Measurements from ENCODE around the gene HELZ. TPM values are rescaled to one million over a fixed set of nuclear protein-coding genes. Genes with fewer than 3 reads are reported as not detected.
A peak's percentile ranks its signal among the peaks of the same experiment; 100 is the strongest.

HELZ gene
- total RNA-seq, 1 experiment from 2014 or later = 40.5 TPM

DNA sequence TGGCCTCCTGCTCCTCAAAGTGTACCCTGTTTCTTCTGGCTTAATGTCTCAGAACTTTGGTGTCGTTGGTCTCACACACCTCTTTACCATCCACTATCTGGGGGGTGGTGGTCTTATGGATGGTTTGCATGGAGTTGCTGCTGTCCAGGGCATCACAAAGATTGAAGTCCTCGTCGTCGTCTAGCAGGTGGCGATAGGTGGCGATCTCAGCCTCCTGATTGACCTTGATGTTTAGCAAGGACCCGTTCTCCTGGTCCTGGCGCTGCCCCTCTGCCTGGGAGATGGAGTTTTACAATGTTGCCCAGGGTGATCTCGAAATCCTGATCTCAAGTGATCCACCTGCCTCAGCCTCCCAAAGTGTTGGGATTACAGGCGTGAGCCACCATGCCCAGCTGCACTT, 31.1 kb upstream of the HELZ start:
- intact Hi-C loops (cut with micrococcal nuclease) = no loop called here
- Histone ChIP-seq H3K27me3 (ENCODE audit: insufficient read depth, low read length) (no peaks in the 10 kb centered on the region), H3K36me3 (ENCODE audit: control insufficient read depth in 1 of 2, insufficient read depth in 2 of 2, low read length in 2 of 2) (no peaks in the 10 kb centered on the region), H3K27ac (ENCODE audit: low read depth, low read length) (no peak overlapping the region), H2AFZ (ENCODE audit: low read depth, low read length, poor library complexity, severe bottlenecking) (no peak overlapping the region), H3K79me2 (ENCODE audit: insufficient read depth, low read length) (no peaks in the 10 kb centered on the region), H3K9me2 (ENCODE audit: insufficient read depth) (no peaks in the 10 kb centered on the region), H3K4me3 (replicated peaks in 1 of 2; ENCODE audit: low read depth in 1 of 2, low read length in 2 of 2) (no peak overlapping the region), H3K4me1 (ENCODE audit: control insufficient read depth in 1 of 2, insufficient read depth in 2 of 2, low read length in 2 of 2) (0 out of 4 replicates have a peak, but pooled peaks cover 0 to 3% of the 10 kb centered on the region in 2 experiments), H3K9me3 (ENCODE audit: control insufficient read depth in 1 of 2, insufficient read depth in 1 of 2, low read depth in 1 of 2, low read length in 2 of 2) (no peaks in the 10 kb centered on the region), H4K20me1 (ENCODE audit: insufficient read depth) (no peaks in the 10 kb centered on the region), H3K9ac (ENCODE audit: low read length) (no peak overlapping the region), H3K4me2 (ENCODE audit: low read length) (no peak overlapping the region)
- BruUV-seq (replicated peaks) = no TSS peak
- peak; percentile 40 for DNase-seq (ENCODE audit: low read depth, low spot score)
- POLR2A ChIA-PET = no interaction called here
- TF ChIP-seq RAD21 (IDR thresholded peaks at IDR 0.05; ENCODE audit: low read depth) = peak; percentile 68
- peak; percentile 39 for TF ChIP-seq YY1 (IDR thresholded peaks at IDR 0.05; ENCODE audit: extremely low read depth, insufficient replicate concordance, low read depth, low read length)
- no peak for TF ChIP-seq EGR1 (IDR thresholded peaks at IDR 0.05; ENCODE audit: low read depth)
- TF ChIP-seq, protein P1, sequence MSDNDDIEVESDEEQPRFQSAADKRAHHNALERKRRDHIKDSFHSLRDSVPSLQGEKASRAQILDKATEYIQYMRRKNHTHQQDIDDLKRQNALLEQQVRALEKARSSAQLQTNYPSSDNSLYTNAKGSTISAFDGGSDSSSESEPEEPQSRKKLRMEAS (IDR thresholded peaks at IDR 0.05) = peak; percentile 30; the same call in 1 of the 2 replicates
- TF ChIP-seq POLR2AphosphoS5 (IDR thresholded peaks at IDR 0.05; ENCODE audit: low read depth, low read length) = no peak
- no peak for TF ChIP-seq CBX3 (IDR thresholded peaks at IDR 0.05; ENCODE audit: low read depth)
- no peak for TF ChIP-seq EZH2phosphoT487 (IDR thresholded peaks at IDR 0.05; ENCODE audit: borderline replicate concordance)
- TF ChIP-seq SIN3A (IDR thresholded peaks at IDR 0.05; ENCODE audit: low read depth) = no peak
- TF ChIP-seq ZFX (IDR thresholded peaks at IDR 0.05) = no peak
- TF ChIP-seq, protein P2, sequence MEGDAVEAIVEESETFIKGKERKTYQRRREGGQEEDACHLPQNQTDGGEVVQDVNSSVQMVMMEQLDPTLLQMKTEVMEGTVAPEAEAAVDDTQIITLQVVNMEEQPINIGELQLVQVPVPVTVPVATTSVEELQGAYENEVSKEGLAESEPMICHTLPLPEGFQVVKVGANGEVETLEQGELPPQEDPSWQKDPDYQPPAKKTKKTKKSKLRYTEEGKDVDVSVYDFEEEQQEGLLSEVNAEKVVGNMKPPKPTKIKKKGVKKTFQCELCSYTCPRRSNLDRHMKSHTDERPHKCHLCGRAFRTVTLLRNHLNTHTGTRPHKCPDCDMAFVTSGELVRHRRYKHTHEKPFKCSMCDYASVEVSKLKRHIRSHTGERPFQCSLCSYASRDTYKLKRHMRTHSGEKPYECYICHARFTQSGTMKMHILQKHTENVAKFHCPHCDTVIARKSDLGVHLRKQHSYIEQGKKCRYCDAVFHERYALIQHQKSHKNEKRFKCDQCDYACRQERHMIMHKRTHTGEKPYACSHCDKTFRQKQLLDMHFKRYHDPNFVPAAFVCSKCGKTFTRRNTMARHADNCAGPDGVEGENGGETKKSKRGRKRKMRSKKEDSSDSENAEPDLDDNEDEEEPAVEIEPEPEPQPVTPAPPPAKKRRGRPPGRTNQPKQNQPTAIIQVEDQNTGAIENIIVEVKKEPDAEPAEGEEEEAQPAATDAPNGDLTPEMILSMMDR (IDR thresholded peaks at IDR 0.05 in 2 of 3, conservative IDR thresholded peaks at IDR 0.05 in 1 of 3; ENCODE audit: borderline replicate concordance in 1 of 3, insufficient read depth in 1 of 3, low read depth in 2 of 3, low read length in 2 of 3) = peak; percentile 35 to 52 (median 39); a peak in 4 of 6 replicates
- TF ChIP-seq ZNF274 (IDR thresholded peaks at IDR 0.05; ENCODE audit: low read depth, low read length) = no peak
- no peak for TF ChIP-seq CEBPB (IDR thresholded peaks at IDR 0.05; ENCODE audit: low read depth)
- ATAC-seq = peak; percentile 85
- RAD21 ChIA-PET (ENCODE audit: low non-redundant PET in 1 of 2, low total read pairs in 2 of 2, uncharacterized antibody in 2 of 2, unreplicated experiment in 2 of 2) = no interaction called here
- CTCF ChIA-PET = no interaction called here
